ENCODE results near the gene RAP1B. TPM values are rescaled to one million over a fixed set of nuclear protein-coding genes. Genes with fewer than 3 reads are reported as not detected.

RAP1B gene
- total and polyA plus RNA-seq, 2 of the 13 experiments (the other 11 are each of a cell fraction or from before 2014, with no cell fraction given) = 71.1 to 92.7 TPM

- in situ Hi-C loops (cut with HindIII; ENCODE audit: extremely low pct_ligation_motif_present, low pct_unique_long_range_greater_than_20kb) (no loop called here), intact Hi-C loops (cut with micrococcal nuclease; ENCODE audit: unreplicated experiment) (no loop called here)
- Histone ChIP-seq H3K9ac (ENCODE audit: insufficient read depth, low read depth, low read length) (no peak overlapping the region), H3K9me3 (ENCODE audit: low read length) (no peaks in the 10 kb centered on the region), H3K4me2 (ENCODE audit: low read depth, low read length) (no peak overlapping the region), H2AFZ (ENCODE audit: low read length) (no peak overlapping the region), H3K4me1 (ENCODE audit: insufficient read depth, low read length) (peaks cover 16% of the 10 kb centered on the region; the same call in 1 of the 2 replicates), H3K79me2 (ENCODE audit: insufficient read depth, low read length) (peaks cover 69% of the 10 kb centered on the region), H3K4me3 (replicated peaks in 1 of 3; ENCODE audit: insufficient read depth in 1 of 3, low read depth in 2 of 3, low read length in 3 of 3) (no peak overlapping the region), H3K27me3 (ENCODE audit: control insufficient read depth in 1 of 2, insufficient read depth in 2 of 2, low read length in 2 of 2) (no peaks in the 10 kb centered on the region), H3K36me3 (replicated peaks in 1 of 2; ENCODE audit: control insufficient read depth in 1 of 2, insufficient read depth in 2 of 2, low read length in 2 of 2) (peaks cover 0 to 3% of the 10 kb centered on the region in 2 experiments; a peak in 1 of 5 replicates), H4K20me1 (ENCODE audit: insufficient read depth, low read length) (peaks cover 13% of the 10 kb centered on the region; the same call in 1 of the 2 replicates), H3K27ac (ENCODE audit: extremely low read length, insufficient read depth, low read length) (no peak overlapping the region)
- ChIA-PET POLR2A (no interaction called here), CTCF (ENCODE audit: low intra/inter-chr PET ratio, low total read pairs) (no interaction called here)
- TF ChIP-seq KLF11 (CRISPR knock-in tag; IDR thresholded peaks at IDR 0.05) (no peak), ZNF512B (CRISPR knock-in tag; IDR thresholded peaks at IDR 0.05; ENCODE audit: borderline replicate concordance) (no peak), BCLAF1 (IDR thresholded peaks at IDR 0.05) (no peak), ZNF629 (CRISPR knock-in tag; conservative IDR thresholded peaks at IDR 0.05) (no peak), DPF2 (CRISPR knock-in tag; IDR thresholded peaks at IDR 0.05; ENCODE audit: borderline replicate concordance, low read depth) (no peak)
- FAIRE-seq (no peak), DNase-seq (ENCODE audit: low spot score) (no peak), ATAC-seq (no peak)
- over 99% methylated on average over 9 of the region's 9 CpGs for WGBS (ENCODE audit: low lambda C conversion rate)
- BruUV-seq (replicated peaks) = no TSS peak
These were observed 23.2 kb downstream of the RAP1B start for GRCh38 chr12:68633614-68634558.

Measured in HepG2 (cell line).